SK-N-SH (cell line): Measurements from ENCODE around the gene ATP1A1. TPM values are rescaled to one million over a fixed set of nuclear protein-coding genes. Genes with fewer than 3 reads are reported as not detected.

ENCODE experiments used
- CTCF ChIA-PET: fragments of 300-600, 350-600 bp; formaldehyde crosslinking; extraction: SDS; loops from one replicate; lab custom pipeline; 2021; lab: Yijun Ruan, JAX
- POLR2A ChIA-PET: fragments of 350-600 bp; sonication (Branson Sonifier 250); formaldehyde crosslinking; extraction: SDS; loops from one replicate; lab custom pipeline; 2020; ENCODE audit warnings: antibody characterized with exemption, inconsistent platforms; lab: Yijun Ruan, JAX
- DNase-seq: peaks from one replicate; pipeline ENCODE4 v3.0.0; 2012
- H2AFZ ChIP-seq: fragments of 200-600 bp; sonication (generic); 2 replicates; pipeline ENCODE4 v1.8.1; 2016; ENCODE audit warnings: antibody characterized with exemption, mild to moderate bottlenecking, low read depth
- H3F3A ChIP-seq: fragments of 200-600 bp; sonication (generic); replicated peaks from 2 replicates; pipeline ENCODE3; 2016; ENCODE audit warnings: antibody characterized with exemption, mild to moderate bottlenecking; ENCODE audit not compliant: insufficient read depth
- H3K27ac ChIP-seq, 2 experiments: fragments of 200-500 bp in 1 of 2; fragments of 200-600 bp in 1 of 2; sonication (Bioruptor generic) in 1 of 2; sonication (generic), shearing (Covaris generic) in 1 of 2; 2 replicates each; pipeline versions ENCODE4 v1.5.1 to v1.6.1; 2014 to 2016; ENCODE audit warnings: low read depth in 2 of 2, inconsistent platforms in 1 of 2, low read length in 1 of 2, mild to moderate bottlenecking in 1 of 2, mixed read lengths in 1 of 2
- H3K27me3 ChIP-seq: fragments of 200-600 bp; sonication (generic), shearing (Covaris generic); 2 replicates; pipeline ENCODE4 v1.6.1; 2016; ENCODE audit warnings: mixed run types; ENCODE audit not compliant: insufficient read depth
- H3K36me3 ChIP-seq, 2 experiments: fragments of 200-500 bp in 1 of 2; fragments of 200-600 bp in 1 of 2; sonication (Bioruptor generic) in 1 of 2; sonication (generic) in 1 of 2; replicated peaks in 1 of 2; 2 replicates each; pipeline versions ENCODE3 to v1.5.1; 2014 to 2016; ENCODE audit warnings: low read length in 1 of 2, mild to moderate bottlenecking in 1 of 2; ENCODE audit not compliant: insufficient read depth in 2 of 2, control insufficient read depth in 1 of 2
- H3K4me1 ChIP-seq, 2 experiments: fragments of 200-500 bp in 1 of 2; fragments of 200-600 bp in 1 of 2; sonication (Bioruptor generic) in 1 of 2; sonication (generic), shearing (Covaris generic) in 1 of 2; 2 replicates each; pipeline versions ENCODE4 v1.5.1 to v1.6.1; 2014 to 2016; ENCODE audit warnings: low read depth in 1 of 2, low read length in 1 of 2, mixed run types in 1 of 2; ENCODE audit not compliant: insufficient read depth in 2 of 2, control insufficient read depth in 1 of 2
- H3K4me2 ChIP-seq: fragments of 200-600 bp; sonication (generic), shearing (Covaris generic); 2 replicates; pipeline ENCODE4 v1.6.1; 2017; ENCODE audit warnings: mixed run types
- H3K4me3 ChIP-seq, 2 experiments: fragments of 200-500 bp in 1 of 2; fragments of 200-600 bp in 1 of 2; sonication (Bioruptor generic) in 1 of 2; sonication (generic), shearing (Covaris generic) in 1 of 2; 2 replicates each; pipeline versions ENCODE4 v1.5.1 to v1.8.1; 2014 to 2016; ENCODE audit warnings: low read depth in 2 of 2, inconsistent platforms in 1 of 2, low read length in 1 of 2, mild to moderate bottlenecking in 1 of 2, mixed read lengths in 1 of 2, moderate library complexity in 1 of 2
- H3K79me2 ChIP-seq: fragments of 200-600 bp; sonication (generic); 2 replicates; pipeline ENCODE4 v1.8.1; 2017; ENCODE audit warnings: mild to moderate bottlenecking; ENCODE audit not compliant: insufficient read depth
- H3K9ac ChIP-seq: fragments of 200-600 bp; sonication (generic); 2 replicates; pipeline ENCODE4 v1.6.1; 2017; ENCODE audit warnings: mixed run types
- H3K9me2 ChIP-seq: fragments of 200-600 bp; sonication (generic); 2 replicates; pipeline ENCODE4 v1.6.1; 2017; ENCODE audit warnings: mixed run types
- H3K9me3 ChIP-seq: fragments of 200-600 bp; sonication (generic); 2 replicates; pipeline ENCODE4 v1.6.1; 2017; ENCODE audit warnings: mixed run types, mild to moderate bottlenecking, moderate library complexity
- H4K20me1 ChIP-seq: fragments of 200-600 bp; sonication (generic); 2 replicates; pipeline ENCODE4 v1.6.1; 2017; ENCODE audit warnings: mild to moderate bottlenecking, mixed run types; ENCODE audit not compliant: insufficient read depth
- EP300 ChIP-seq, 2 experiments: IDR thresholded peaks; 2 replicates each; pipeline versions ENCODE4 v1.4.0 to v1.6.1; 2012; ENCODE audit warnings: borderline replicate concordance in 1 of 2, low read depth in 1 of 2, low read length in 1 of 2
- FOSL2 ChIP-seq: IDR thresholded peaks from 2 replicates; pipeline ENCODE4 v1.4.0; 2012; ENCODE audit warnings: low read depth, mild to moderate bottlenecking, moderate library complexity, borderline replicate concordance
- FOXJ3 ChIP-seq: sonication (generic); formaldehyde crosslinking; IDR thresholded peaks from 2 replicates; pipeline ENCODE4 v1.5.1; 2020; ENCODE audit warnings: mild to moderate bottlenecking, missing genetic modification reagents
- GATA2 ChIP-seq: sonication (generic); formaldehyde crosslinking; IDR thresholded peaks from 2 replicates; pipeline ENCODE4 v1.5.0; 2020; ENCODE audit warnings: mild to moderate bottlenecking, missing genetic modification reagents
- MEF2A ChIP-seq: IDR thresholded peaks from 2 replicates; pipeline ENCODE4 v1.4.0; 2012; ENCODE audit warnings: low read depth, borderline replicate concordance
- MXI1 ChIP-seq: IDR thresholded peaks from 2 replicates; pipeline ENCODE4 v1.6.1; 2012; ENCODE audit warnings: mild to moderate bottlenecking, low read depth, low read length, improper control_type of control experiment
- NFIC ChIP-seq: IDR thresholded peaks from 2 replicates; pipeline ENCODE4 v1.4.0; 2012; ENCODE audit warnings: borderline replicate concordance
- PBX3 ChIP-seq: IDR thresholded peaks from 2 replicates; pipeline ENCODE4; 2012
- POLR2AphosphoS5 ChIP-seq: IDR thresholded peaks from 2 replicates; pipeline ENCODE4 v1.6.1; 2012; ENCODE audit warnings: low read depth, low read length
- RFX5 ChIP-seq: IDR thresholded peaks from 2 replicates; pipeline ENCODE4 v1.6.1; 2012; ENCODE audit warnings: mild to moderate bottlenecking, improper control_type of control experiment, low read length
- RXRA ChIP-seq: IDR thresholded peaks from 2 replicates; pipeline ENCODE4 v1.4.0; 2012; ENCODE audit warnings: low read depth, mild to moderate bottlenecking, borderline replicate concordance
- SIN3A ChIP-seq: IDR thresholded peaks from 2 replicates; pipeline ENCODE4 v1.6.1; 2012; ENCODE audit warnings: low read depth, mild to moderate bottlenecking, low read length, moderate library complexity, borderline replicate concordance
- WGBS: methylation state at CpG from one replicate; pipeline ENCODE4 v1.1.6; 2017; ENCODE audit warnings: low lambda C conversion rate; 5-methylcytosine and 5-hydroxymethylcytosine counted together
- polyA plus RNA-seq, 3 experiments: library from polyadenylated mRNA; depleted of rRNA; stranded (reverse); fragments of >200 nt; gene quantifications; 2 replicates each; pipeline ENCODE4 v1.2.3, GENCODE V29; 2012
- TF ChIP-seq, protein P1 (sequence below): IDR thresholded peaks from 2 replicates; pipeline ENCODE4 v1.4.0; 2012; ENCODE audit warnings: low read depth, borderline replicate concordance
- TF ChIP-seq, protein P2 (sequence below): fragments of 150-350 bp; IDR thresholded peaks from 2 replicates; pipeline ENCODE4 v1.6.1; 2017; ENCODE audit warnings: antibody characterized with exemption, low read length, low read depth, borderline replicate concordance
- TF ChIP-seq, protein P3 (sequence below): IDR thresholded peaks from 2 replicates; pipeline ENCODE4 v1.4.0; 2012; ENCODE audit warnings: low read depth
- TF ChIP-seq, protein P4 (sequence below): IDR thresholded peaks from 2 replicates; pipeline ENCODE4 v1.6.1; 2012; ENCODE audit warnings: mild to moderate bottlenecking, low read depth, low read length, moderate library complexity
- TF ChIP-seq, protein P5 (sequence below): fragments of 150-350 bp; IDR thresholded peaks from 2 replicates; pipeline ENCODE4 v1.6.1; 2016; ENCODE audit warnings: mild to moderate bottlenecking, low read depth, low read length

ATP1A1 gene
- polyA plus RNA-seq, 1 of the 3 experiments (the other 2 are of a cell fraction): 233 TPM

- no peak for TF ChIP-seq MEF2A
Measured at GRCh38 chr1:116424438-116424837, 51.4 kb downstream of the ATP1A1 start (continued).

GRCh38 chr1:116424863-116425262 lies 51.8 kb downstream of the ATP1A1 start:
- no peaks in the 10 kb centered on the region for H3K9me2 ChIP-seq
- no peaks in the 10 kb centered on the region for H3K36me3 ChIP-seq
- no peak overlapping the region for H3K27ac ChIP-seq
- H3K9ac ChIP-seq: no peak overlapping the region
- POLR2A ChIA-PET: no interaction called here
- H3K4me2 ChIP-seq: no peak overlapping the region
- no peaks in the 10 kb centered on the region for H4K20me1 ChIP-seq
- no peaks in the 10 kb centered on the region for H3K4me1 ChIP-seq
- no peaks in the 10 kb centered on the region for H3F3A ChIP-seq
- TF ChIP-seq, protein P1, sequence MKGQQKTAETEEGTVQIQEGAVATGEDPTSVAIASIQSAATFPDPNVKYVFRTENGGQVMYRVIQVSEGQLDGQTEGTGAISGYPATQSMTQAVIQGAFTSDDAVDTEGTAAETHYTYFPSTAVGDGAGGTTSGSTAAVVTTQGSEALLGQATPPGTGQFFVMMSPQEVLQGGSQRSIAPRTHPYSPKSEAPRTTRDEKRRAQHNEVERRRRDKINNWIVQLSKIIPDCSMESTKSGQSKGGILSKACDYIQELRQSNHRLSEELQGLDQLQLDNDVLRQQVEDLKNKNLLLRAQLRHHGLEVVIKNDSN: no peak
- TF ChIP-seq, protein P2, sequence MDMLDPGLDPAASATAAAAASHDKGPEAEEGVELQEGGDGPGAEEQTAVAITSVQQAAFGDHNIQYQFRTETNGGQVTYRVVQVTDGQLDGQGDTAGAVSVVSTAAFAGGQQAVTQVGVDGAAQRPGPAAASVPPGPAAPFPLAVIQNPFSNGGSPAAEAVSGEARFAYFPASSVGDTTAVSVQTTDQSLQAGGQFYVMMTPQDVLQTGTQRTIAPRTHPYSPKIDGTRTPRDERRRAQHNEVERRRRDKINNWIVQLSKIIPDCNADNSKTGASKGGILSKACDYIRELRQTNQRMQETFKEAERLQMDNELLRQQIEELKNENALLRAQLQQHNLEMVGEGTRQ: no peak
- TF ChIP-seq RXRA: no peak
- no peak for TF ChIP-seq GATA2 (CRISPR knock-in tag)
- TF ChIP-seq, protein P3, sequence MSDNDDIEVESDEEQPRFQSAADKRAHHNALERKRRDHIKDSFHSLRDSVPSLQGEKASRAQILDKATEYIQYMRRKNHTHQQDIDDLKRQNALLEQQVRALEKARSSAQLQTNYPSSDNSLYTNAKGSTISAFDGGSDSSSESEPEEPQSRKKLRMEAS: no peak
- TF ChIP-seq MXI1: no peak
- TF ChIP-seq POLR2AphosphoS5: no peak
- no peak for TF ChIP-seq NFIC
- TF ChIP-seq EP300 (IDR thresholded peaks at IDR 0.05; ENCODE audit: borderline replicate concordance in 1 of 2, low read depth in 1 of 2, low read length in 1 of 2): no peak
- no peak for TF ChIP-seq PBX3
- no peak for TF ChIP-seq FOXJ3 (CRISPR knock-in tag)
- TF ChIP-seq SIN3A: no peak
- TF ChIP-seq, protein P4, sequence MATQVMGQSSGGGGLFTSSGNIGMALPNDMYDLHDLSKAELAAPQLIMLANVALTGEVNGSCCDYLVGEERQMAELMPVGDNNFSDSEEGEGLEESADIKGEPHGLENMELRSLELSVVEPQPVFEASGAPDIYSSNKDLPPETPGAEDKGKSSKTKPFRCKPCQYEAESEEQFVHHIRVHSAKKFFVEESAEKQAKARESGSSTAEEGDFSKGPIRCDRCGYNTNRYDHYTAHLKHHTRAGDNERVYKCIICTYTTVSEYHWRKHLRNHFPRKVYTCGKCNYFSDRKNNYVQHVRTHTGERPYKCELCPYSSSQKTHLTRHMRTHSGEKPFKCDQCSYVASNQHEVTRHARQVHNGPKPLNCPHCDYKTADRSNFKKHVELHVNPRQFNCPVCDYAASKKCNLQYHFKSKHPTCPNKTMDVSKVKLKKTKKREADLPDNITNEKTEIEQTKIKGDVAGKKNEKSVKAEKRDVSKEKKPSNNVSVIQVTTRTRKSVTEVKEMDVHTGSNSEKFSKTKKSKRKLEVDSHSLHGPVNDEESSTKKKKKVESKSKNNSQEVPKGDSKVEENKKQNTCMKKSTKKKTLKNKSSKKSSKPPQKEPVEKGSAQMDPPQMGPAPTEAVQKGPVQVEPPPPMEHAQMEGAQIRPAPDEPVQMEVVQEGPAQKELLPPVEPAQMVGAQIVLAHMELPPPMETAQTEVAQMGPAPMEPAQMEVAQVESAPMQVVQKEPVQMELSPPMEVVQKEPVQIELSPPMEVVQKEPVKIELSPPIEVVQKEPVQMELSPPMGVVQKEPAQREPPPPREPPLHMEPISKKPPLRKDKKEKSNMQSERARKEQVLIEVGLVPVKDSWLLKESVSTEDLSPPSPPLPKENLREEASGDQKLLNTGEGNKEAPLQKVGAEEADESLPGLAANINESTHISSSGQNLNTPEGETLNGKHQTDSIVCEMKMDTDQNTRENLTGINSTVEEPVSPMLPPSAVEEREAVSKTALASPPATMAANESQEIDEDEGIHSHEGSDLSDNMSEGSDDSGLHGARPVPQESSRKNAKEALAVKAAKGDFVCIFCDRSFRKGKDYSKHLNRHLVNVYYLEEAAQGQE: no peak
- no peak for TF ChIP-seq RFX5
- no peak for TF ChIP-seq FOSL2
- TF ChIP-seq, protein P5, sequence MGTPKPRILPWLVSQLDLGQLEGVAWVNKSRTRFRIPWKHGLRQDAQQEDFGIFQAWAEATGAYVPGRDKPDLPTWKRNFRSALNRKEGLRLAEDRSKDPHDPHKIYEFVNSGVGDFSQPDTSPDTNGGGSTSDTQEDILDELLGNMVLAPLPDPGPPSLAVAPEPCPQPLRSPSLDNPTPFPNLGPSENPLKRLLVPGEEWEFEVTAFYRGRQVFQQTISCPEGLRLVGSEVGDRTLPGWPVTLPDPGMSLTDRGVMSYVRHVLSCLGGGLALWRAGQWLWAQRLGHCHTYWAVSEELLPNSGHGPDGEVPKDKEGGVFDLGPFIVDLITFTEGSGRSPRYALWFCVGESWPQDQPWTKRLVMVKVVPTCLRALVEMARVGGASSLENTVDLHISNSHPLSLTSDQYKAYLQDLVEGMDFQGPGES: no peak
- H3K79me2 ChIP-seq: no peaks in the 10 kb centered on the region
- no peaks in the 10 kb centered on the region for H3K9me3 ChIP-seq
- H3K27me3 ChIP-seq: no peaks in the 10 kb centered on the region; the same call in 1 of the 2 replicates
- H3K4me3 ChIP-seq: no peak overlapping the region
- DNase-seq: no peak
- no peak overlapping the region for H2AFZ ChIP-seq
- 43% methylated on average over 1 of the region's 1 CpG for WGBS
- CTCF ChIA-PET: no interaction called here
